CD4-positive, CD25-positive, alpha-beta regulatory T cell (primary cell): ENCODE results near the gene VSIG8. TPM values are rescaled to one million over a fixed set of nuclear protein-coding genes. Genes with fewer than 3 reads are reported as not detected.
"Not testable (repeated sequence)": the region's sequence is repeated elsewhere in the genome, so short reads cannot be mapped to it uniquely, and the experiment has no call there.

Experiments used
- ATAC-seq, 2 donors: fragments of 150-1000 bp; cut with Tn5 transposase; one replicate each; pipeline ENCODE4 v1.10.0; 2021; ENCODE audit warnings: low read depth in 2 of 2, moderate number of reproducible peaks in 2 of 2, moderate library complexity in 1 of 2
- DNase-seq, 3 donors: peaks; one replicate each; pipeline versions ENCODE4 v3.0.0 to v3.0.0-alpha.2; 2012 to 2022; ENCODE audit warnings: mixed read lengths in 1 of 3
- H3K27ac ChIP-seq: one replicate; pipeline ENCODE4 v1.7.0; 2013; ENCODE audit warnings: mild to moderate bottlenecking, low read length; ENCODE audit not compliant: insufficient read depth, poor library complexity, severe bottlenecking
- H3K27me3 ChIP-seq: one replicate; pipeline ENCODE4 v1.7.0; 2013; ENCODE audit warnings: low read length; ENCODE audit not compliant: control insufficient read depth, insufficient read depth
- H3K36me3 ChIP-seq: one replicate; pipeline ENCODE4 v1.7.0; 2013; ENCODE audit warnings: mild to moderate bottlenecking, low read length, moderate library complexity; ENCODE audit not compliant: control insufficient read depth, insufficient read depth
- H3K4me1 ChIP-seq: 2 replicates; pipeline ENCODE4 v1.7.0; 2013; ENCODE audit warnings: mild to moderate bottlenecking, low read length; ENCODE audit not compliant: insufficient read depth, control insufficient read depth, poor library complexity, severe bottlenecking
- H3K4me3 ChIP-seq: one replicate; pipeline ENCODE4 v1.7.0; 2013; ENCODE audit warnings: low read depth, mild to moderate bottlenecking, low read length, moderate library complexity
- H3K9me3 ChIP-seq, 2 experiments: 1 replicate in 1 of 2; 2 replicates in 1 of 2; pipeline ENCODE4 v1.7.0; 2013; ENCODE audit warnings: low read length in 2 of 2, mild to moderate bottlenecking in 1 of 2, moderate library complexity in 1 of 2; ENCODE audit not compliant: control insufficient read depth in 2 of 2
- H3K27ac Mint-ChIP-seq, 3 donors: one replicate each; pipeline ENCODE4 v1.8.0; 2020 to 2022; ENCODE audit warnings: mild to moderate bottlenecking in 3 of 3, mixed read lengths in 3 of 3, moderate library complexity in 2 of 3
- H3K27me3 Mint-ChIP-seq: one replicate; pipeline ENCODE4 v1.8.0; 2022; ENCODE audit warnings: mild to moderate bottlenecking, mixed read lengths
- H3K36me3 Mint-ChIP-seq: one replicate; pipeline ENCODE4 v1.8.0; 2020; ENCODE audit warnings: mixed read lengths
- H3K4me1 Mint-ChIP-seq, 4 donors: one replicate each; pipeline ENCODE4 v1.8.0; 2020 to 2022; ENCODE audit warnings: mixed read lengths in 4 of 4, mild to moderate bottlenecking in 1 of 4
- H3K4me3 Mint-ChIP-seq, 4 donors: one replicate each; pipeline ENCODE4 v1.8.0; 2020 to 2022; ENCODE audit warnings: mild to moderate bottlenecking in 4 of 4, mixed read lengths in 4 of 4, moderate library complexity in 3 of 4
- H3K9me3 Mint-ChIP-seq, 7 donors: one replicate each; pipeline ENCODE4 v1.8.0; 2020 to 2022; ENCODE audit warnings: mixed read lengths in 7 of 7, mild to moderate bottlenecking in 3 of 7, moderate library complexity in 2 of 7
- polyA plus RNA-seq, 4 donors: library from polyadenylated mRNA; unstranded; fragments of 300-500 nt; fragmentation: Illumina TruSeq; gene quantifications; one replicate each; pipeline ENCODE4 v1.2.3, GENCODE V29; 2021
- total RNA-seq: library from RNA; stranded (reverse); gene quantifications from one replicate; pipeline ENCODE4 v1.2.3, GENCODE V29; 2022

The VSIG8 gene, protein sequence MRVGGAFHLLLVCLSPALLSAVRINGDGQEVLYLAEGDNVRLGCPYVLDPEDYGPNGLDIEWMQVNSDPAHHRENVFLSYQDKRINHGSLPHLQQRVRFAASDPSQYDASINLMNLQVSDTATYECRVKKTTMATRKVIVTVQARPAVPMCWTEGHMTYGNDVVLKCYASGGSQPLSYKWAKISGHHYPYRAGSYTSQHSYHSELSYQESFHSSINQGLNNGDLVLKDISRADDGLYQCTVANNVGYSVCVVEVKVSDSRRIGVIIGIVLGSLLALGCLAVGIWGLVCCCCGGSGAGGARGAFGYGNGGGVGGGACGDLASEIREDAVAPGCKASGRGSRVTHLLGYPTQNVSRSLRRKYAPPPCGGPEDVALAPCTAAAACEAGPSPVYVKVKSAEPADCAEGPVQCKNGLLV
- total RNA-seq (not detected), polyA plus RNA-seq (not detected)

DNA sequence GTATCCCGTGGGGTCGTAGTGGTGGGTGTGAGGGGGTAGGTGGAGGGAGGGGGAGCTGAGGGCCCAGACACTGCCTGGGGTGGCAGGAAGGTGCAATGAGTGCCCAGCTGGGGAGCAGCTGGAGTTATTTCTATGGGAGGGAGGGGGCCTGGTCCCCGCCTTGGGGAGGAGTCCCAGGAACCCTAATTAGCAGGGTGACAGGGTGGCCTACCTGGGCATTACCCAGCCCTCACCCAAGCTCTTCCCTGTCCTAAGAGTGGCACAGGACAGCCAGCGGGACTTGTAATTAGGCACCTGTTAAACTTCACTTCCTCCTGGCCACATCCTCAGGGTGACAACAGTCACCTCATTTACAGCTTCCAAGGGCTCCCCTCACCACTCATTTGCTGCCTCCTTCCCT lies at the start of gene VSIG8:
VSIG8 (minus strand) TSS at position 101 of the 400 bp plus-strand sequence. CDS start 136 bp downstream, outside the sequence.
- no peak within 1 kb of the TSS for H3K27ac ChIP-seq
- DNase-seq (no peak), ATAC-seq (no peak)

DNA sequence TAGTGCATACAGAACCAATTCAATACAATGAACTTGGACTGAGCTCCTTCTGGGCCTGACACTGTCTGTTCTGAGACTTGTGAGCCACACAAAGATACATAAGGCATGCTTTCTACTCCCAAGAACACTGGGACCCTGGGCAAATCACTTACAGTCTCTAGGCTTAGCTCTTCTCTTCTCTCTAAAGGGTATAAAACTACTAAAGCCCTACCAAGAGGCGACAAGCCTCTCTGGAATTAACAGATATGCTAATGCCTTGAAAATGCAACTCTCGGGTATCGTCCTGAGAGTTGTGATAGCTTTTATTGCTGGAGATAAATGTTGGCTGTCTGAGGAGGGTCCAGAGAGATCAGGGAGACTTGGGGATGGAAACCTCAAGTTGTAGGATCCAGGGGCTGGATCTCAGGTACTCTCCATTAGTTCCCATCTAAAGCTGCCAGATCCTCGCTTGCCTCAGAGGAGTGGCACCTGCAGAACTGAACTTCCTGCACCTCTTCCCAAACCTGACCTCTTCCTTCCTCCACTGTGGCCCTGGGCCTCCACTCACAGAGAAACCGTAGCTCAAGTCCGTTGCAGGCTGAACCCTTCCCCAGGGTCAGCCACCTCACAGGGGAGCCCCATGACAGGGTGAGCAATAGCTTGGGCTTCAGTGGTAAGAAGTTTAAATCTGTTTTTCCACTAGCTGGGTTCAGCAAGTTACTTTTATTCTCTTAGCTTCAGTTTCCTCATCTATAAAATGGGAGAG lies 49.0 kb upstream of the VSIG8 start:
- H3K4me3 Mint-ChIP-seq, result peak overlapping the region; percentile 17 to 82 (median 78)
- DNase-seq (no peak), ATAC-seq (no peak)
- Histone ChIP-seq H3K9me3 (no peaks in the 10 kb centered on the region), H3K27ac (peak overlapping the region; percentile 90), H3K4me1 (peaks cover 50% of the 10 kb centered on the region), H3K36me3 (peaks cover 2% of the 10 kb centered on the region), H3K27me3 (no peaks in the 10 kb centered on the region), H3K4me3 (peak overlapping the region; percentile 71)
- H3K27ac Mint-ChIP-seq, result peak overlapping the region; percentile 80 to 99 (median 95)
- peaks cover 12% of the 10 kb centered on the region for H3K36me3 Mint-ChIP-seq
- H3K4me1 Mint-ChIP-seq, result peaks cover 19 to 83% (median 62%) of the 10 kb centered on the region in 4 donors
- H3K9me3 Mint-ChIP-seq, result peaks cover 0 to 2% (median 0%) of the 10 kb centered on the region in 7 donors
- H3K27me3 Mint-ChIP-seq, result no peaks in the 10 kb centered on the region

More for the DNA sequence above, at the start of gene VSIG8:
- Mint-ChIP-seq H3K27me3 (no peaks in the 10 kb centered on the region), H3K27ac (peak within 1 kb of the TSS in 1 of 3 donors; percentile 42), H3K4me1 (peaks cover 0 to 10% (median 3%) of the 10 kb centered on the region in 4 donors), H3K4me3 (no peak within 1 kb of the TSS), H3K9me3 (no peaks in the 10 kb centered on the region), H3K36me3 (peaks cover 3% of the 10 kb centered on the region)
- Histone ChIP-seq H3K9me3 (no peaks in the 10 kb centered on the region), H3K27me3 (no peaks in the 10 kb centered on the region), H3K4me3 (no peak within 1 kb of the TSS), H3K4me1 (no peaks in the 10 kb centered on the region), H3K36me3 (no peaks in the 10 kb centered on the region)

DNA sequence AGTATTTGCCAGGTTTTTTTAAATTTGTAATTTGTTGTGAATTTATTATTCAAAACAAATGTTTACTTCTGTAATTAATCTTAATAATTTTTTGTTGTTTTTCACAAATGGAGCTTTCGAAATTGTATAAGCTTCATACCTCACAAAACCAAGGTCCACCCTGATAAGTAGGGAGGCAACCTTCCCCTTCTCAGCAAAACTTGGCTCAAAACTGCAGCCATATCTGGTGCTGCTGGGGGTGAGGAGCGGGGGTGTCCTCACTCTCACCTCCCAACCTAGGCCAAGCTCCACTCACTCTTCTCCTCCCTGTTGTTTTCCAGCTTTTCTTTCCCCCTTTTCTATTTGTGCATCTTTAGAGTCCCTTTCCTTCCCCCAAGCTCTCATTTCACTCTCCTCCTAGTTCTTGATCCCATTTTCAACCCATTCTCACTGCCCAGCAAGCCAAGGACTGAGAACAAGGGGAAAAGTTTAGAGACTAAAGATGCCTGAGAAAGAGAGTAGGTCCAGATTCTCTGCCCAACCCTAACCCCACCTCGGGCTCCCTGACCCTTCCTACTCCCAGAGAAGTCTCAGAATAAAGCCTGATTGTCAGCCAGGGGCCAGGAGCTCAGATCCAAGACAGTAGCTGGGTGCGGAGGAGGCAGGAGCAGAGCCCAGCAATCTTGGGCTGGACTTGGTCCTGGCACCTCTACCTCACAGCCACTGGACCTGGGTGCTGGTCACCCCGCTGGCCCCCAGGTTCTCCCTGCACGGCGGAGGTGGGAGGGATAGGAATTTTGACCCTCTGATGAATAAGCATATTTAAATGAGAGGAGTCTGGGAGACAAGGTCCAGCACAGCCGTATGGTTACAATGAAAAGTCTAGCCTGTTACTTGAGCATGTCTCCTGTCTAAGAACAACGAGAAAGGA lies 45.8 kb upstream of the VSIG8 start:
- H3K27me3 ChIP-seq, result no peaks in the 10 kb centered on the region
- peaks cover 4% of the 10 kb centered on the region for H3K36me3 Mint-ChIP-seq
- H3K4me1 Mint-ChIP-seq, result peaks cover 16 to 56% (median 43%) of the 10 kb centered on the region in 4 donors
- no peak overlapping the region for H3K4me3 ChIP-seq
- no peaks in the 10 kb centered on the region for H3K36me3 ChIP-seq
- no peak for ATAC-seq
- peaks cover 38% of the 10 kb centered on the region for H3K4me1 ChIP-seq
- H3K27ac ChIP-seq, result peak overlapping the region; percentile 37
- H3K27me3 Mint-ChIP-seq, result no peaks in the 10 kb centered on the region
- DNase-seq, result no peak
- peak overlapping the region; percentile 23 to 95 (median 62) for H3K27ac Mint-ChIP-seq
- no peaks in the 10 kb centered on the region for H3K9me3 ChIP-seq
- H3K9me3 Mint-ChIP-seq, result peaks cover 0 to 2% (median 0%) of the 10 kb centered on the region in 7 donors
- H3K4me3 Mint-ChIP-seq, result peak overlapping the region in 1 of 4 donors; percentile 18

DNA sequence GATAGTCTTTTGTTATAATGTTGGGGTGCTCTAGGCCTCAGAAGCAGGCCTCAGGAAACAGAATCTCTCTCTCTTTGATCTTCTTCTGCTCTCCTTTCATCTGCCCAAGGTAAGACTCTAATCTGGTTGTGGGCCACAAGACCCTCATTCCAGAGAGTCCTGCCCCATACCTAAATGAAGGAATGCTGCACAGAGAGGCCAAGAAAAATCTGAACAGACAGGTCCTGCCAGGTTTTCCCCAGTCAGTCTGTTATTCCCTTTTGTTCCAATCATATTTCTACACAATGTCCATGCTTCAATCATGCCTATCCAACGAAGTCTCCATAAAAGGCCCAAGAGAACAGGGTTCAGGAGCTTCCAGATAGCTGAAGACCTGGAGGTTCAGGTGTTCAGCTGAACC lies 44.5 kb upstream of the VSIG8 start:
- no peak overlapping the region for H3K4me3 Mint-ChIP-seq
- no peak for DNase-seq
- H3K4me3 ChIP-seq, result no peak overlapping the region
- no peaks in the 10 kb centered on the region for H3K9me3 Mint-ChIP-seq
- H3K36me3 ChIP-seq, result no peaks in the 10 kb centered on the region
- no peak for ATAC-seq
- H3K9me3 ChIP-seq, result no peaks in the 10 kb centered on the region
- H3K27me3 ChIP-seq, result no peaks in the 10 kb centered on the region
- no peaks in the 10 kb centered on the region for H3K27me3 Mint-ChIP-seq
- H3K36me3 Mint-ChIP-seq, result peaks cover 5% of the 10 kb centered on the region
- H3K27ac Mint-ChIP-seq, result peak overlapping the region in 1 of 3 donors; percentile 78
- H3K4me1 Mint-ChIP-seq, result peaks cover 12 to 42% (median 34%) of the 10 kb centered on the region in 4 donors
- H3K27ac ChIP-seq, result peak overlapping the region; percentile 2
- peaks cover 28% of the 10 kb centered on the region for H3K4me1 ChIP-seq

DNA sequence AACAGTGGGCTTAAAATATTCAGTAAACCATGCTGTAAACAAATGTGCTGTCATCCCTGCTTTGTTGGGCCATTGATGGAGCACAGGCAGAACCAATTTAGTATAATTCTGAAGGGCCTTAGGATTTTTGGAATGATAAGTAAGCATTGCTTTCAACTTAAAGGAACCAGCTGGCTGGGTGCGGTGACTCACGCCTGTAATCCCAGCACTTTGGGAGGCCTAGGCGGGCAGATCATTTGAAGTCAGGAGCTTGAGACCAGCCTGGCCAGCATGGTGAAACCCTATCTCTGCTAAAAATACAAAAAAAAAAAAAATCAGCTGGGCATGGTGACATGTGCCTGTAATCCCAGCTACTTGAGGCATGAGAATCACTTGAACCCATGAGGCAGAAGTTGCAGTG lies 41.6 kb upstream of the VSIG8 start:
- H3K27me3 ChIP-seq, H3K4me3 ChIP-seq, ATAC-seq, H3K27me3 Mint-ChIP-seq, H3K36me3 ChIP-seq, H3K4me1 ChIP-seq, H3K27ac ChIP-seq, DNase-seq, H3K4me3 Mint-ChIP-seq, H3K9me3 ChIP-seq, H3K27ac Mint-ChIP-seq, H3K9me3 Mint-ChIP-seq, H3K36me3 Mint-ChIP-seq: not testable (repeated sequence)
- H3K4me1 Mint-ChIP-seq, result peaks cover 6 to 19% (median 13%) of the 10 kb centered on the region in 4 donors

DNA sequence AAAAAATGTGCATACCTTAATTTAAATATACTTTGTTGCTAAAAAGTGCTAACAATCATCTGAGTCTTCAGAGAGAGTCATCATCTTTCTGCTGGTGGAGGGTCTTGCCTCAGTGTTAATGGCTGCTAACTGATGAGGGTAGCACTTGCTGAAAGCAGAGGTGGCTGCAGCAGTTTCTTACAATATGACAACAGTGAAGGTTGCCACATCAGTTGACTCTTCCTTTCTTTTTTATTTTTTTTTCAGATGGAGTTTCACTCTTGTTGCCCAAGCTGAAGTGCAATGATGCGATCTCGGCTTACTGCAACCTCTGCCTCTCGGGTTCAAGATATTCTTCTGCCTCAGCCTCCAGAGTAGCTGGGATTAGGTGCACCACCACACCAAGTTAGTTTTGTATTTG lies 40.1 kb upstream of the VSIG8 start:
- no peak overlapping the region for H3K4me3 Mint-ChIP-seq
- DNase-seq (no peak), ATAC-seq (no peak)
- Histone ChIP-seq H3K27ac (no peak overlapping the region), H3K4me1 (no peaks in the 10 kb centered on the region), H3K4me3 (no peak overlapping the region), H3K9me3 (no peaks in the 10 kb centered on the region), H3K36me3 (no peaks in the 10 kb centered on the region), H3K27me3 (no peaks in the 10 kb centered on the region)
- H3K9me3 Mint-ChIP-seq, result no peaks in the 10 kb centered on the region
- peaks cover 6 to 11% (median 7%) of the 10 kb centered on the region in 4 donors for H3K4me1 Mint-ChIP-seq
- H3K36me3 Mint-ChIP-seq, result peaks cover 5% of the 10 kb centered on the region
- H3K27ac Mint-ChIP-seq, result no peak overlapping the region
- no peaks in the 10 kb centered on the region for H3K27me3 Mint-ChIP-seq

DNA sequence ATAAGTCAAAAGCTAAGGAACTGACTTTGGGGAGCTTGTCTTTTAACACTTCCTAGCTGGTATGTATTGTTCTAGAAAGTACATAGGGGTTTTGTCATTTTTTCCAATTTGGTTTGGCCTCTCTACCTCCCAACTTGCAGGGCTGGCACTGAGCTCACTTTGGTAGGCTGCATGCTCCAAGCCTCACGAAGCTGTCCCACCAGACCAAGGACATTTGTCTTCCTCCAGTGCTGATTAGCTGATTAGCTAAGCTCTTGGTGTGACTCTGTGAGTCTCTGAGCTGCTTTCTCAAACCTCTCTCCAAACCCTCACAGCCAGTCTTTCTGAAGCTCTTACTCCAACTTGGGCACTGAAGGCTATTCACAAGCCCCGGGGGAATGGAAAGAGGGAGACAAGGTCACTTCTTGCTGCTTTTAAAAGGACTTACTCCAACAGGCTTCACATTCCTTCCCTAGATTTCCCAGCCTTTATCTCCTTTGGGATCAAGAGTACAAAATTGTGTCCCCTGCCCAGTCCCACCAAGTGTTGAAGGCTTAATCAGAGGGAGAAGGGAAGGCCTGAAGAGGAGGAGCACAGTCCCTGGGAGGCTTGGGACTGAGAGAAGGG lies 38.4 kb upstream of the VSIG8 start:
- H3K4me1 ChIP-seq, result no peaks in the 10 kb centered on the region
- ATAC-seq (no peak), DNase-seq (no peak)
- no peaks in the 10 kb centered on the region for H3K9me3 Mint-ChIP-seq
- no peaks in the 10 kb centered on the region for H3K27me3 ChIP-seq
- H3K36me3 Mint-ChIP-seq, result peaks cover 5% of the 10 kb centered on the region
- no peak overlapping the region for H3K27ac Mint-ChIP-seq
- no peak overlapping the region for H3K27ac ChIP-seq
- no peaks in the 10 kb centered on the region for H3K9me3 ChIP-seq
- H3K4me3 ChIP-seq, result no peak overlapping the region
- peak overlapping the region in 1 of 4 donors; percentile 21 for H3K4me3 Mint-ChIP-seq
- no peaks in the 10 kb centered on the region for H3K27me3 Mint-ChIP-seq
- H3K36me3 ChIP-seq, result no peaks in the 10 kb centered on the region
- H3K4me1 Mint-ChIP-seq, result peaks cover 0 to 5% (median 1%) of the 10 kb centered on the region in 4 donors
